Esophagus muscularis mucosa (tissue), 4 donors: ENCODE measurements around the gene S100A4.

ENCODE experiments used
- EP300 ChIP-seq: sonication (generic); formaldehyde crosslinking; IDR thresholded peaks from one replicate; pipeline ENCODE4 v1.6.1; 2017; ENCODE audit warnings: antibody characterized with exemption
- POLR2A ChIP-seq: fragments of 450-650 bp; IDR thresholded peaks from one replicate; pipeline ENCODE4 v1.6.1; 2017; ENCODE audit warnings: antibody characterized with exemption, moderate library complexity, mild to moderate bottlenecking, low read depth
- TF ChIP-seq, protein P1 (sequence below), 3 experiments: fragments of 200-600 bp in 2 of 3; fragments of 450-650 bp in 1 of 3; sonication (generic) in 2 of 3; IDR thresholded peaks; one replicate each; pipeline ENCODE4 v1.5.1; 2017 to 2019; ENCODE audit warnings: antibody characterized with exemption in 3 of 3, mild to moderate bottlenecking in 2 of 3, moderate library complexity in 1 of 3

DNA sequence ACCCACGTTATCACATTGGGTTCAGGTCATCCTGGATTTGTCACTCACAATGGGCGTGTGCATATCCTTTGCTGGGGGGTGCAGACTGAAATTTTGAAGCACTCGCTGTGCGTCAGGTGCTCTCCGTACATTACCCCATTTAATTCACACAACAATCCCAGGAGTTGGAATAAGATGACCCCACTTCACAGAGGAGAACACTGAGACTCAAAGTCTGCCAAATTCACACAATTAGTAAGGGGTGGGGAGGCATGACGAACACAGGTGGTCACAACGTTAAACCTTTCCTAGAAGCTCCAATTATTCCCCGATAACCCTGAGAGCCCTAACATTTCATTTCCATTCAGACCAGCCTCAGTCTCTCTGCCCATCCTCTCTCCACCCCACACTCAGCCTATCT lies 23.9 kb upstream of the S100A4 start:
- no peak for TF ChIP-seq POLR2A
- TF ChIP-seq, protein P1, sequence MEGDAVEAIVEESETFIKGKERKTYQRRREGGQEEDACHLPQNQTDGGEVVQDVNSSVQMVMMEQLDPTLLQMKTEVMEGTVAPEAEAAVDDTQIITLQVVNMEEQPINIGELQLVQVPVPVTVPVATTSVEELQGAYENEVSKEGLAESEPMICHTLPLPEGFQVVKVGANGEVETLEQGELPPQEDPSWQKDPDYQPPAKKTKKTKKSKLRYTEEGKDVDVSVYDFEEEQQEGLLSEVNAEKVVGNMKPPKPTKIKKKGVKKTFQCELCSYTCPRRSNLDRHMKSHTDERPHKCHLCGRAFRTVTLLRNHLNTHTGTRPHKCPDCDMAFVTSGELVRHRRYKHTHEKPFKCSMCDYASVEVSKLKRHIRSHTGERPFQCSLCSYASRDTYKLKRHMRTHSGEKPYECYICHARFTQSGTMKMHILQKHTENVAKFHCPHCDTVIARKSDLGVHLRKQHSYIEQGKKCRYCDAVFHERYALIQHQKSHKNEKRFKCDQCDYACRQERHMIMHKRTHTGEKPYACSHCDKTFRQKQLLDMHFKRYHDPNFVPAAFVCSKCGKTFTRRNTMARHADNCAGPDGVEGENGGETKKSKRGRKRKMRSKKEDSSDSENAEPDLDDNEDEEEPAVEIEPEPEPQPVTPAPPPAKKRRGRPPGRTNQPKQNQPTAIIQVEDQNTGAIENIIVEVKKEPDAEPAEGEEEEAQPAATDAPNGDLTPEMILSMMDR (IDR thresholded peaks at IDR 0.05): no peak
- TF ChIP-seq EP300: no peak
